HTERT RPE-1 (cell line): ENCODE measurements around the gene DLG2.

Experiments used
- in situ Hi-C: fragments of 300-500 bp; cut with MboI; formaldehyde crosslinking; loops from 4 replicates; pipeline ENCODE4 v1.14.3; 2020; ENCODE audit warnings: low sequenced_read_pairs

DLG2 gene

GRCh38 chr11:83528877-83529276 lies 2098.3 kb downstream of the DLG2 start:
- in situ Hi-C loops, result no loop called here

GRCh38 chr11:83528225-83528624 lies 2098.9 kb downstream of the DLG2 start:
- in situ Hi-C loops, result no loop called here

GRCh38 chr11:83523676-83524075 lies 2103.5 kb downstream of the DLG2 start:
- in situ Hi-C loops, result no loop called here

GRCh38 chr11:83522911-83523310 lies 2104.2 kb downstream of the DLG2 start:
- in situ Hi-C loops, result no loop called here

- in situ Hi-C loops, result no loop called here
Observed at GRCh38 chr11:83521647-83522596, 2105.2 kb downstream of the DLG2 start.

- in situ Hi-C loops, result no loop called here
Observed at GRCh38 chr11:83520849-83521248, 2106.3 kb downstream of the DLG2 start.

GRCh38 chr11:83511646-83512045 lies 2115.5 kb downstream of the DLG2 start:
- in situ Hi-C loops, result no loop called here

- in situ Hi-C loops, result no loop called here
Observed at GRCh38 chr11:83510530-83511460, 2116.3 kb downstream of the DLG2 start.

GRCh38 chr11:83508804-83509203 lies 2118.3 kb downstream of the DLG2 start:
- in situ Hi-C loops, result no loop called here

- in situ Hi-C loops, result no loop called here
Observed at GRCh38 chr11:83502041-83502440, 2125.1 kb downstream of the DLG2 start.

- in situ Hi-C loops, result no loop called here
Observed at GRCh38 chr11:83493917-83494316, 2133.2 kb downstream of the DLG2 start.

- in situ Hi-C loops, result no loop called here
Observed at GRCh38 chr11:83493034-83493433, 2134.1 kb downstream of the DLG2 start.

GRCh38 chr11:83483808-83484207 lies 2143.3 kb downstream of the DLG2 start:
- in situ Hi-C loops, result no loop called here

GRCh38 chr11:83480811-83481210 lies 2146.3 kb downstream of the DLG2 start:
- in situ Hi-C loops, result no loop called here

GRCh38 chr11:83480251-83480650 lies 2146.9 kb downstream of the DLG2 start:
- in situ Hi-C loops, result no loop called here

- in situ Hi-C loops, result no loop called here
Observed at GRCh38 chr11:83477772-83478171, 2149.4 kb downstream of the DLG2 start.

GRCh38 chr11:83475760-83476159 lies 2151.4 kb downstream of the DLG2 start:
- in situ Hi-C loops, result no loop called here

- in situ Hi-C loops, result no loop called here
Observed at GRCh38 chr11:83473743-83474142, 2153.4 kb downstream of the DLG2 start.

GRCh38 chr11:83472806-83473205 lies 2154.3 kb downstream of the DLG2 start:
- in situ Hi-C loops, result no loop called here

GRCh38 chr11:83471831-83472727 lies 2155.1 kb downstream of the DLG2 start:
- in situ Hi-C loops, result no loop called here

- in situ Hi-C loops, result no loop called here
Observed at GRCh38 chr11:83467837-83468236, 2159.3 kb downstream of the DLG2 start.
